OCI-LY7 (cell line): Measurements from ENCODE around the gene NFKBIA. TPM values are rescaled to one million over a fixed set of nuclear protein-coding genes. Genes with fewer than 3 reads are reported as not detected.

Experiments
- BruUV-seq: library from RNA; stranded (reverse); fragments of 400-500 nt; replicated peaks from 2 replicates; lab custom pipeline; 2021; lab: Mats Ljungman, UMichigan
- CTCF ChIA-PET: fragments of 300-600 bp; sonication (Branson Sonifier 250); formaldehyde crosslinking; loops from one replicate; lab custom pipeline; 2022; ENCODE audit warnings: antibody characterized with exemption; ENCODE audit not compliant: unreplicated experiment; lab: Charles Lee
- POLR2A ChIA-PET: fragments of 300-600 bp; sonication (Branson Sonifier 250); formaldehyde crosslinking; loops from one replicate; lab custom pipeline; 2022; ENCODE audit warnings: antibody characterized with exemption; lab: Charles Lee
- DNase-seq: peaks from one replicate; pipeline ENCODE4 v3.0.0-alpha.2; 2015; ENCODE audit warnings: low spot score
- H2AFZ ChIP-seq: fragments of 200-600 bp; sonication (generic), shearing (Covaris generic); 2 replicates; pipeline ENCODE4 v1.6.1; 2014; ENCODE audit warnings: mild to moderate bottlenecking, antibody characterized with exemption, low read length, moderate library complexity
- H3K27ac ChIP-seq: fragments of 200-600 bp; sonication (generic); 2 replicates; pipeline ENCODE4 v1.5.1; 2014; ENCODE audit warnings: mixed run types, low read depth, mild to moderate bottlenecking, moderate library complexity, low read length, inconsistent platforms; ENCODE audit not compliant: poor library complexity, severe bottlenecking
- H3K36me3 ChIP-seq: fragments of 200-600 bp; sonication (generic); 2 replicates; pipeline ENCODE4 v1.6.1; 2014; ENCODE audit warnings: mild to moderate bottlenecking, antibody characterized with exemption, low read length, moderate library complexity, mixed read lengths; ENCODE audit not compliant: insufficient read depth
- H3K4me1 ChIP-seq: fragments of 200-600 bp; sonication (generic); 2 replicates; pipeline ENCODE4 v1.5.1; 2014; ENCODE audit warnings: mild to moderate bottlenecking, low read length; ENCODE audit not compliant: insufficient read depth, poor library complexity, severe bottlenecking
- H3K4me2 ChIP-seq: fragments of 200-600 bp; sonication (generic); 2 replicates; pipeline ENCODE4 v1.6.1; 2014; ENCODE audit warnings: mild to moderate bottlenecking, low read length
- H3K4me3 ChIP-seq: fragments of 200-600 bp; sonication (generic); 2 replicates; pipeline ENCODE4 v1.5.1; 2014; ENCODE audit warnings: mild to moderate bottlenecking, low read depth, low read length; ENCODE audit not compliant: poor library complexity, severe bottlenecking
- H3K79me2 ChIP-seq: fragments of 200-600 bp; sonication (generic); 2 replicates; pipeline ENCODE4 v1.6.1; 2016; ENCODE audit warnings: low read depth, mild to moderate bottlenecking, low read length, moderate library complexity, mixed read lengths; ENCODE audit not compliant: insufficient read depth
- H3K9me2 ChIP-seq: fragments of 200-600 bp; sonication (generic); 2 replicates; pipeline ENCODE4 v1.6.1; 2016; ENCODE audit warnings: mild to moderate bottlenecking, low read length, mixed read lengths; ENCODE audit not compliant: insufficient read depth
- H3K9me3 ChIP-seq: fragments of 200-600 bp; sonication (generic); 2 replicates; pipeline ENCODE4 v1.6.1; 2014; ENCODE audit warnings: mild to moderate bottlenecking, mixed run types, low read length, mixed read lengths
- H4K20me1 ChIP-seq: fragments of 200-600 bp; sonication (generic); 2 replicates; pipeline ENCODE4 v1.6.1; 2014; ENCODE audit warnings: mild to moderate bottlenecking, antibody characterized with exemption, low read length, moderate library complexity, mixed read lengths; ENCODE audit not compliant: insufficient read depth
- CTCF ChIP-seq: fragments of 200-600 bp; sonication (generic); conservative IDR thresholded peaks from 2 replicates; pipeline ENCODE4 v1.5.1; 2014; ENCODE audit warnings: mild to moderate bottlenecking, antibody characterized with exemption, low read length, moderate library complexity, mixed read lengths
- EZH2phosphoT487 ChIP-seq: fragments of 200-600 bp; sonication (generic); IDR thresholded peaks from 2 replicates; pipeline ENCODE4 v1.6.1; 2018; ENCODE audit warnings: low read depth, borderline replicate concordance, mild to moderate bottlenecking, mixed run types, antibody characterized with exemption, low read length, moderate library complexity, mixed read lengths
- intact Hi-C: fragments of 100-400 bp; cut with micrococcal nuclease; formaldehyde crosslinking; loops from one replicate; pipeline ENCODE4 v1.10.0; 2022; ENCODE audit not compliant: unreplicated experiment
- total RNA-seq, 2 experiments: library from RNA; depleted of rRNA in 1 of 2; stranded (reverse); fragments of >200 nt in 1 of 2; shearing (Covaris generic) in 1 of 2; gene quantifications; 2 replicates each; pipeline ENCODE4 v1.2.3, GENCODE V29; 2014 to 2022

NFKBIA gene
- total RNA-seq, 2 experiments from 2014 or later: 43.6 to 100 TPM

GRCh38 chr14:35394326-35395013 is 10.1 kb downstream of the NFKBIA start:
- POLR2A ChIA-PET: interaction anchor here (0.6 to 1.8 kb wide), 6 partner anchors 9 to 858 kb away, joined by 3 to 11 read pairs (median 4); no protein-coding TSS in a partner anchor
- Histone ChIP-seq H3K9me2 (no peaks in the 10 kb centered on the region), H3K4me2 (no peak overlapping the region), H3K4me1 (peaks cover 19% of the 10 kb centered on the region), H3K9me3 (no peaks in the 10 kb centered on the region), H2AFZ (no peak overlapping the region), H4K20me1 (no peaks in the 10 kb centered on the region), H3K4me3 (no peak overlapping the region), H3K36me3 (peaks cover 5% of the 10 kb centered on the region), H3K79me2 (no peaks in the 10 kb centered on the region), H3K27ac (no peak overlapping the region)
- intact Hi-C loops: no loop called here
- no peak for DNase-seq
- CTCF ChIA-PET: no interaction called here
- BruUV-seq: no TSS peak
- TF ChIP-seq CTCF: no peak
- no peak for TF ChIP-seq EZH2phosphoT487

- TF ChIP-seq EZH2phosphoT487: no peak
- TF ChIP-seq CTCF: no peak
- Histone ChIP-seq H3K27ac (no peak overlapping the region), H3K4me2 (no peak overlapping the region), H3K79me2 (no peaks in the 10 kb centered on the region), H4K20me1 (no peaks in the 10 kb centered on the region), H3K36me3 (no peaks in the 10 kb centered on the region), H3K4me3 (no peak overlapping the region), H2AFZ (no peak overlapping the region), H3K9me2 (no peaks in the 10 kb centered on the region), H3K9me3 (no peaks in the 10 kb centered on the region), H3K4me1 (peaks cover 14% of the 10 kb centered on the region)
- ChIA-PET CTCF (no interaction called here), POLR2A (interaction anchor here (0.6 to 1.8 kb wide), 5 partner anchors 10 to 858 kb away, joined by 3 to 11 read pairs (median 5); no protein-coding TSS in a partner anchor)
- intact Hi-C loops: no loop called here
- no TSS peak for BruUV-seq
- no peak for DNase-seq
These were observed 10.7 kb downstream of the NFKBIA start for GRCh38 chr14:35393826-35394225.

- DNase-seq: no peak
- Histone ChIP-seq H3K36me3 (no peaks in the 10 kb centered on the region), H3K27ac (no peak overlapping the region), H4K20me1 (no peaks in the 10 kb centered on the region), H2AFZ (no peak overlapping the region), H3K79me2 (no peaks in the 10 kb centered on the region), H3K9me3 (no peaks in the 10 kb centered on the region), H3K9me2 (no peaks in the 10 kb centered on the region), H3K4me1 (no peaks in the 10 kb centered on the region), H3K4me3 (no peak overlapping the region), H3K4me2 (no peak overlapping the region)
- POLR2A ChIA-PET: interaction anchor here (0.6 to 1.3 kb wide), 3 partner anchors 21 to 296 kb away, joined by 3 read pairs; no protein-coding TSS in a partner anchor
- no TSS peak for BruUV-seq
- TF ChIP-seq CTCF (no peak), EZH2phosphoT487 (no peak)
- intact Hi-C loops: no loop called here
- CTCF ChIA-PET: no interaction called here
These were observed 12.4 kb downstream of the NFKBIA start for GRCh38 chr14:35392103-35392502.
